Activated naive CD4-positive, alpha-beta T cell treated with anti-CD3 and anti-CD28 coated beads, Interleukin-2, amount 50 U/mL, for 24 hours (primary cell): Measurements from ENCODE around the gene GLT8D1.

Source experiments
- H3K27ac Mint-ChIP-seq: one replicate; pipeline ENCODE4 v1.8.0; 2021; ENCODE audit warnings: mild to moderate bottlenecking, mixed read lengths
- H3K27me3 Mint-ChIP-seq: one replicate; pipeline ENCODE4 v1.8.0; 2021; ENCODE audit warnings: mixed read lengths
- H3K36me3 Mint-ChIP-seq: one replicate; pipeline ENCODE4 v1.8.0; 2021; ENCODE audit warnings: mixed read lengths
- H3K4me1 Mint-ChIP-seq: one replicate; pipeline ENCODE4 v1.8.0; 2021; ENCODE audit warnings: mixed read lengths
- H3K4me3 Mint-ChIP-seq: one replicate; pipeline ENCODE4 v1.8.0; 2021; ENCODE audit warnings: mild to moderate bottlenecking, mixed read lengths
- H3K9me3 Mint-ChIP-seq: one replicate; pipeline ENCODE4 v1.8.0; 2021; ENCODE audit warnings: mixed read lengths

Gene GLT8D1

DNA sequence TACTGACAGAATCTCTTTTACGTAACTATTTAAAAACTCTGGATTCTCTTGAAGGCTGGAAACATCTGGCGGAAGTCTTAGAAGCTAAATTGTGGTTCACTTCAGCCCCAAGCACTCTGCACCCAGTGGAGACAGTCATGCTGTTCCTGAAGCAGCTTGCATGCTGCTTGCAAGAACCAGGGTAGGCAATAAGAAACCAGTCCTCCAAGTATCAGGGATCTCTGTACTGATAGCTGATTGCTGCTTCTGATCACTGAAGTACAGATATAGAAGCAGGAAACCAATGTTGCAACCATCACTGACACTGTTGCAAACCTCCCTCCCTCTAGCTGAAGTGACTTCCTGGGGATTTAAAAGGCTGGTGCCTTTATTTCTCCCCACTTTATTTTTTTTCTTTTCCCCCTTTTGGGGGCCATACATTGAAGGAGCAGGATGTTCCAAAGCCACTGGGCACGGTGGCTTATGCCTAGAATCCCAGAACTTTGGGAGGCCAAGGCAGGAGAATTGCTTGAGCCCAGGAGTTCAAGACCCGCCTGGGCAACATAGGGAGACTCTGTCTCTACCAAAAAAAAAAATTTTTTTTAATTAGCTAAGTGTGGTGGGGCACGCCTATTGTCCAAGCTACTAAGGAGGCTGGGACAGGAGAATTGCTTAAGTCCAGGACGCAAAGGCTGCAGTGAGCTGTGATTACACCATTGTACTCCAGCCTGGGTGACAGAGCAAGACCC is 15.6 kb upstream of the GLT8D1 start:
- Mint-ChIP-seq H3K4me3 (peak overlapping the region; percentile 23), H3K27me3 (no peaks in the 10 kb centered on the region), H3K4me1 (peaks cover 35% of the 10 kb centered on the region), H3K9me3 (no peaks in the 10 kb centered on the region), H3K27ac (peak overlapping the region; percentile 86), H3K36me3 (peaks cover 10% of the 10 kb centered on the region)

DNA sequence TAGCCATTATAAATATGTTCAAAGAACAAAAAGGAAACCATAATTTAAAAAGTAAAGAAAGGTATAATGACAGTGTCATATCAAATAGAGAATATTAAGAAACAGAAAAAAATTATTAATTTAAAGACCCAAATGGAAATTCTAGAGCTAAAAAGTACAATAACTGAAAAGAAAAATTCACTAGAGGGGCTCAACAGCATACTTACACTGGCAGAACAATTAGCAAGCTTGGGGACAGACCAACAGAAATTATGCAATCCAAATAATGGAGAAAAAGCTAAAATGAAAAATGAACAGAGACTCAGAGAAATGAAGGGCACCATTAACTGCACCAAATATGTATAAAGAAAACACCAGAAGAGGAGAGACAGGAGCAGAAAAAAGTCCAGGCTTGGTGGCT is 14.0 kb upstream of the GLT8D1 start:
- Mint-ChIP-seq H3K4me3 (no peak overlapping the region), H3K27me3 (no peaks in the 10 kb centered on the region), H3K9me3 (no peaks in the 10 kb centered on the region), H3K4me1 (peaks cover 35% of the 10 kb centered on the region), H3K36me3 (peaks cover 9% of the 10 kb centered on the region), H3K27ac (peak overlapping the region; percentile 90)

DNA sequence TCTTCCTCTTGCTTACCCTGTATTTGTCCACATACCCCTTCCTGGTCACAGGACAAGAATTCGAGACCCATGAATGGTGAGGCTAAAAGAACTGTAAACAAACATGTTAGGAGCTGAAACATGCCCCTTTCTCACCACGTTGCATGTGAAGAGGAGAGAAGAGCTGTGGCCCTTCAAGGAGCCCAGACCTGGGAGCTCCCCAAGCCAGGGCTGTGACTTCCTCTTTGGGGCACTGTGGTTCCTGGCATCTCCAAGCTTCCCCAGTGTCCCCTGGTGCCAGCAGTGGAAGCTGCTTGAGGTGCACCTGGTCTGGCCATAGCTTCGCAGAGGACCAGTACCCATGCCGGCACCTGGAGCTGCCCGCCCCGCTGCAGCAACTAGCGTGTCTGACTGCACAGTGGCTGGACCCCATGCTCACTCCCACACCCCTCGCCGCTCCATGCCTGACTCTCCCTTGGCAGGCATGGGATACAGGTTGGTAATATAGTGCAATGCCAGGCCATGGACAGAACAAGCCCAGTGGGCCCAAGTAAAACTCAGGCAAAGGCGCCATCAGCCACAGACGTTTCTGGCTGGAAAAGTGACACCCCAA is 10.2 kb upstream of the GLT8D1 start:
- peaks cover 17% of the 10 kb centered on the region for H3K4me1 Mint-ChIP-seq
- peaks cover 7% of the 10 kb centered on the region for H3K36me3 Mint-ChIP-seq
- no peak overlapping the region for H3K4me3 Mint-ChIP-seq
- H3K9me3 Mint-ChIP-seq: no peaks in the 10 kb centered on the region
- no peaks in the 10 kb centered on the region for H3K27me3 Mint-ChIP-seq
- H3K27ac Mint-ChIP-seq: no peak overlapping the region

DNA sequence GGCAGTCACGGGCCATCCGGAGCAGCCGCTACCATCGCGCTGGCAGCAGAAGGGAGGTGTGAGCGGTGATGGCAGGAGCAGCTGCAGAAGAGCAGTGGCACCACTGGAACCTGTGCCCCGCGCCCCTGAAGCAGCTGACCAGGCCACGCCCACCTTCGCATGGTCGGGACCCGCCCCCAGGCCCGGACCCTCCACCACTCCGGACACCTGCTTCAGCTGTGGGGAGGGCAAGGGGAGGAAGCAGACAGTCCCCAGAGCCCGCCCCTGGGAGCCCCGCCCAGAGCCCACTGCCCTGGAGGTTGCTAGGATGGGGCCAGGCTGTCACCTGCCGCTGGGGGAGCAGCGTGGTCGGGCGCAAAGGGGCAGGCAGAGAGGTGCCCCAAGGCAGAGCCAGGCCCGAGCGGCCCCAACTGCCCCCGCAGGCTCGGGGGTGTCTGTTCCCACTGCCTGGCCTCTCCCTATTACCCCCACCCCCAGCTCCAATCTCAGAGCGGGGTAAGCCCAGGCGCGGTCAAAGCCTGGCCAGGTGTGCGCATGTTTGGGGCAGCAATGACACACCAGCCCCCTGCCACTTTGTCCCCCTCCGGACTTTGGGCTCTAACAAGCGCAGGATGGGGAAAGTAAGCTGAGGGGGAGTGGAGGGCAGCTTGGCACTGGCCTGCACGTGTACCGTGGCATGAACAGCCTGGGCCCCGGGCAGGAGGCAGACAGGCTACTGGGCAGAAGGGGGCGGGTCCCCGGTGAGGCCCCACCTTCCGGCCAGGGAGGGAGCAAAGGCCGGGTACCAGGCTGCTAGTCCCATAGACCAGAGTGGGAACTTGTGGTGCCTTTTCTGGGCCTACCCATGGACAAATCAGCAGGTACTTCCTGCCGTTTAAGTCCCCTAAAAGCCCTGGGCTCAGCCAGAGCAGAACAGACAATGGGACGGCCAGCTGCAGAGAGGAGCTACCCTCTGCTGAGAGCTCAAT is 9.0 kb upstream of the GLT8D1 start:
- H3K4me3 Mint-ChIP-seq: no peak overlapping the region
- H3K27me3 Mint-ChIP-seq: no peaks in the 10 kb centered on the region
- H3K9me3 Mint-ChIP-seq: no peaks in the 10 kb centered on the region
- H3K27ac Mint-ChIP-seq: no peak overlapping the region
- H3K4me1 Mint-ChIP-seq: peaks cover 5% of the 10 kb centered on the region
- peaks cover 6% of the 10 kb centered on the region for H3K36me3 Mint-ChIP-seq

DNA sequence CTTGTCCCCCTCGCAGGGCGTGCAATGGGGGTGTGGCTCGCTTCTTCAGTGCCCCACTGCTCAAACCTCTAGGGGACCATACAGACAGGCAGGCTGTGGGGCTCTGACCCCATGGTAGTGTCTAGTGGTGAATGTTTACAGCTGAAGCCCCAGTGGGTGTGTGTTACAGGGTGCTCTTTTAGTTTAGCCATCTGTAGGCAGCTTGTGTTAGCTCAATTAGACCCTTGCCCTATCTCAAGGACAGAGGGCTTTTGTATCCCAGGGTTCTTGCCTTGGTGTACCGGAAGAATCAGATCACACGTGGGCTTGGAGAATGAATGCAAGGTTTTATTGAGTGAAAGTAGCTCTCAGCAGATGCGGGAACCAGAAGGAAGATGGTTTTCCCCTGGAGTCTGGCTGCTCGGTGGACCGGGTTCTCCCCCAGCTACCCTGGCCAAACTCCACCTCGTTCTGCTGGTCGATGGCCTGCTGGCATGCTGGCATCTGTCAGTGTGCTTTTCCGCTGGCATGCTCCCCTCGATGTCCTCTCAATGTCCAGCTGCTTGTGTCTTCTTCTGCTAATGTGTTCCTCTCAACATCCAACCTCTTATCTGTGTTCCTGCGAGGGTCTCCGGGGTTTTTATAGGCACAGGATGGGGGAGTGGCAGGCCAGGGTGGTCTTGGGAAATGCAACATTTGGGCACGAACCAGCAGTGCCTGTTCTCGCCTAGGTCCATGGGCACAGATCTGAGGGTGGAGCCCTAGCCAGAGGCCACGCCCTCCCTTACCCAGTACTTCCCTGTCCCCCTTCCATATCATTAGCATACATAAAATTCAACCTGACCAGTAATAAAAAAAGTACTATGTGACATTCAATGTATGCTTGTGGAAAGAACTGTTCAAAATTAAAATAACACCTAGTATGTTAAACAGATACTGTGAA is 7.0 kb upstream of the GLT8D1 start:
- Mint-ChIP-seq H3K36me3 (peaks cover 4% of the 10 kb centered on the region), H3K27me3 (no peaks in the 10 kb centered on the region), H3K9me3 (no peaks in the 10 kb centered on the region), H3K27ac (peak overlapping the region; percentile 83), H3K4me3 (no peak overlapping the region), H3K4me1 (peaks cover 14% of the 10 kb centered on the region)

DNA sequence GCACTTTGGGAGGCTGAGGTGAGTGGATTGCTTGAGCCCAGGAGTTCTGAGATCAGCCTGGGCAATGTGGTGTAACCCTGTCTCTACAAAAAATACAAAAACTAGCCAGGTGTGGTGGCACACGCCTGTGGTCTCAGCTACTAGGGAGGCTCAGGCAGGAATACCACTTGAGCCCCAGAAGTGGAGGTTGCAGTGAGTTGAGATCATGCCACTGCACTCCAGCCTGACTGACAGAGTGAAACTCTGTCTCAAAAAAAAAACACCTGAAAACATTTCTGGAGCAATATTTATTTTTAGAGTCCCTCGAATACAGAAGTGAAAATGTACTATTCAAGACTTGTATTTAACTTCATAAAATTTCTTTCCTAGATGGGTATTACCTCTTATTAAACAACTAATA is 4.9 kb upstream of the GLT8D1 start:
- Mint-ChIP-seq H3K36me3 (peaks cover 1% of the 10 kb centered on the region), H3K9me3 (no peaks in the 10 kb centered on the region), H3K4me1 (peaks cover 17% of the 10 kb centered on the region), H3K27me3 (no peaks in the 10 kb centered on the region), H3K4me3 (no peak overlapping the region), H3K27ac (no peak overlapping the region)

DNA sequence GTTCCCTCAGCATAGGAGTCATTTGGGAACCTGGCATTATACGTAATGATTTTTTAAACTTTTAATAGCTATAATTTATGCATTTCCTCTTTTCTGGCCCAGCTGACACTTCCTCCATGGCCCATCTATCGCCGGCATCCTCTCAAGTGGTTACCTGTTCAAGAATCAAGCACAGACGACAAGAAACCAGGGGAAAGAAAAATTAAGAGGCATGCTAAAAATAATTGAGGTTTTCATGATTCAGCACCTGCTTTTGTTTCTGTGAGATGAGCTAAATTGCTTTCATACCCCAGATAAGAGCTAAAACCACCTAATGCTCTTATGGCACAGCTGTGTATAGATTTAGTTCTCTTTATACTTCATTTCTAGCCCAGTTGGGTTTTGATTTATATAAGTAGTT is 2.0 kb upstream of the GLT8D1 start:
- Mint-ChIP-seq H3K4me1 (peaks cover 34% of the 10 kb centered on the region), H3K27ac (peak overlapping the region; percentile 57), H3K4me3 (peak overlapping the region; percentile 84), H3K9me3 (no peaks in the 10 kb centered on the region), H3K27me3 (no peaks in the 10 kb centered on the region), H3K36me3 (peaks cover 1% of the 10 kb centered on the region)

DNA sequence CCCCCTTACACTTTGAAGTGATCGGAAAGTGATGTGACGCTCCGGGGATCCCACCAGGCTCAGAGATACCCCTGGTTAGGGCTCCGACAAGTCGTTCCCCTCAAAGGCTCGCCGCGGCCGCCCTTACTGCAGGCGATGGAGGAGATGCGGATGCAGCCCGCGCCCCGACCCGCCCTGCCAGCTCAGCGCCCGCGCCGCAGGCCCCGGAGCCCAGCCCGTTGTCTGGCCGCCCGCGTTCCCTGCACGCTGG is 228 bp downstream of the GLT8D1 start:
- Mint-ChIP-seq H3K4me1 (peaks cover 41% of the 10 kb centered on the region), H3K9me3 (no peaks in the 10 kb centered on the region), H3K36me3 (peaks cover 1% of the 10 kb centered on the region), H3K27me3 (no peaks in the 10 kb centered on the region), H3K27ac (peak overlapping the region; percentile 93), H3K4me3 (peak overlapping the region; percentile 94)

DNA sequence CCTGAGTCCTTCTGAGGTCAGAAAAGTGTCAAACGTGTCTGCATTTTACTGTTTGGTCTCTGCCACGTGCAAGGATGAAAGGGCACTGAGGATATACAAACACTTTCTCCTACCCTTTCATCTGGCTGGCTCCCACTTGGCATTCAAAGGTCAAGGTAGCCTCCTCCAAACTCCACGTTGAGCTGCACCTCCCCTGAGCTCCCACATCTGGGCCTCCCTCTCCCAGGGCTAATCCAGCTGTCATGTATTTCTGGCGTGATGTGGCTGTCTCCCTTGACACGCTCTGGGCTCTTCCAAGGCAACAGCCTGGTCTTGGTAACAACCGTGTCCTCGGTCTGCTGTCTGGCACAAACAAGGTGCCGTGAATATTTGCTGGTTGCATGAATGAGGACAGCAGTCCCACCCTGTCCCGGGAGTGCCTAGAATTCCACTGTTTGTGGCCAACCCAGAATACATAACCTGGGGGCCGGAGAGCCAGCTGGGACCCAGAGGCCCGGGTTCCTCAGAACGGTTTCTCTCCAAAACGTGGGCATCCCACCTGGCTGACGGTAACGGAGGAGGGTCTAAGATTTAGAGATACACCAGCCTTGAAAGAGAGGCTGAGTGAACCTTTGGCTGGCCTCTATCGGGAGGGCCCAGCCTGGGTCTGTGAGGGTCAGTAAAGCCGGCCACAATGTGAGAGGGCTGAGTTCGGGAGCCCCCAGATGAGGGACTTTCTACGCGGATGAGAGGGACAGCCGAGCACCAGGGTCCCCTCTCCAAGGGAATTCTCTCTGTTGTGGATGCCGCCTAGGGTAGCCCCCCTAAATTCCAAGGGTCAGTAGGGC is 767 bp downstream of the GLT8D1 start:
- Mint-ChIP-seq H3K4me3 (peak overlapping the region; percentile 94), H3K9me3 (no peaks in the 10 kb centered on the region), H3K4me1 (peaks cover 44% of the 10 kb centered on the region), H3K27ac (peak overlapping the region; percentile 93), H3K36me3 (peaks cover 1% of the 10 kb centered on the region), H3K27me3 (no peaks in the 10 kb centered on the region)

DNA sequence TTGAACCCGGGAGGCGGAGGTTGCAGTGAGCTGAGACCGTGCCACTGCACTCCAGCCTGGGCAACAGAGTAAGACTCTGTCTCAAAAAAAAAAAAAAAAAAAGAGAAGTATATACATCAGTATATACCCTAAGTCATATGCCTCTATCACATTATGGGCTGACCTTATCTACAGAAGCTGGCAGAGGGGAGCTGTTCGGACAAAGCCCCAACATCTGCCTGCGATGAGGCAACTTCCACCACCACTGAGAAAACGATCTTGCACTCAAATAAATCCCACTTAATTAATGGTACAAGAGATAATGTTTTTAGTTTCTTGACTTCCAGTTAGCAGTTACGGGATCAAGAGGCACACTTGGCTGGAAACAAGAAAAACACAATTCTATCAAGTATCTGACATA is 2.2 kb downstream of the GLT8D1 start:
- Mint-ChIP-seq H3K36me3 (no peaks in the 10 kb centered on the region), H3K9me3 (no peaks in the 10 kb centered on the region), H3K27me3 (no peaks in the 10 kb centered on the region), H3K4me3 (peak overlapping the region; percentile 94), H3K4me1 (peaks cover 42% of the 10 kb centered on the region), H3K27ac (no peak overlapping the region)

DNA sequence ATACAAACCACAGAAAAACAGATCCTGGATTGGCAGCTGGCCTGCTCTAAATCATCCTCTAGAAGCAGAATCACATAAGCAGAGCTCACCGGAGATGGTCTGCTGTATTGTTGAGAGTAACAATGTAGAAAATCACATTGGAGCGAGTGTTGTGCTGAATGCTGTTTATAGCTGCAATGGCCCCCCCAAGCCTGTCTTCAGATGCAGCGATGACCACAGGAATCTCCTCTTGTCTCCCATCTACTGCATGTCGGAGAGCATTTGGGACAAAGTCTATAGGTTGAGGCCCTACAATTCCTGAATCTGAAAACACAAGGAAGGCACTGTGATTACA is 8.0 kb downstream of the GLT8D1 start:
- Mint-ChIP-seq H3K4me1 (peaks cover 31% of the 10 kb centered on the region), H3K27me3 (no peaks in the 10 kb centered on the region), H3K4me3 (no peak overlapping the region), H3K9me3 (no peaks in the 10 kb centered on the region), H3K36me3 (peaks cover 14% of the 10 kb centered on the region), H3K27ac (peak overlapping the region; percentile 76)

DNA sequence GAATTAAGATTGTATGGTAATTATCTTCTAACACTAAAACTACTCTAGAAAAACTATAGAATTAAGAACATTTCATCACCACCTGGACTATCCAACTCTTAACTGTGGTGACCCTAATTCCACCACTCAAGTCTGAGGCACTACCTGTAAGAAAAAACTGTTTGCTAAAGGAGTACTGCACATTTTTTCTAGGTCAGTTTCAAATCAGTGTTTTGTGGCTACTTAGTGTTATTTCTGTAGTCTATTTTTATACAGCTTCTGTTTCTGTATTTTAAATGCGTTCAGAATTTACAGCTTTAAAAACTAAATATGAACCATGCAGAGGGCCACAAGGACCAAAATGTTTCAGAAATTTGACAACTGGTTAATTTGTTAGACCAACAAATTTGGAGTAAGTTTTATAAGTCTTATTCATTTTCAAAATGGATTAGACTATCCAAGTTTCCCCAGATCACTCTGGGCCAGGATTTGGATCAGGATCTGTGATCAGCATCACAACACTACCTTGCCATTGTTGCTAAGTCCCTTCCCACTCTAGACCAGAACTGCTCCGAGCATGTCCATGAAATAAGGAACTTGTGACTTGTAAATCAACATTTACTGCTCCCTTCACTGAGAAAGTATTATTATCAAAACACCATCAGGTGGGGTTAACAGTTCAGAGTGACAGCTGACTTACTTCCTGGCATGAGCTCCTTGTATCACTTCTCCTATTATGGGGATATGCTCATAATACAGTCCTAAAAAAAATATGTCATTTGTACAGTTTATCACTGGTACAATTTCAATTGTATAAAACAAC is 8.6 kb downstream of the GLT8D1 start:
- Mint-ChIP-seq H3K9me3 (no peaks in the 10 kb centered on the region), H3K27me3 (no peaks in the 10 kb centered on the region), H3K4me1 (peaks cover 30% of the 10 kb centered on the region), H3K4me3 (no peak overlapping the region), H3K36me3 (peaks cover 14% of the 10 kb centered on the region), H3K27ac (peak overlapping the region; percentile 76)

DNA sequence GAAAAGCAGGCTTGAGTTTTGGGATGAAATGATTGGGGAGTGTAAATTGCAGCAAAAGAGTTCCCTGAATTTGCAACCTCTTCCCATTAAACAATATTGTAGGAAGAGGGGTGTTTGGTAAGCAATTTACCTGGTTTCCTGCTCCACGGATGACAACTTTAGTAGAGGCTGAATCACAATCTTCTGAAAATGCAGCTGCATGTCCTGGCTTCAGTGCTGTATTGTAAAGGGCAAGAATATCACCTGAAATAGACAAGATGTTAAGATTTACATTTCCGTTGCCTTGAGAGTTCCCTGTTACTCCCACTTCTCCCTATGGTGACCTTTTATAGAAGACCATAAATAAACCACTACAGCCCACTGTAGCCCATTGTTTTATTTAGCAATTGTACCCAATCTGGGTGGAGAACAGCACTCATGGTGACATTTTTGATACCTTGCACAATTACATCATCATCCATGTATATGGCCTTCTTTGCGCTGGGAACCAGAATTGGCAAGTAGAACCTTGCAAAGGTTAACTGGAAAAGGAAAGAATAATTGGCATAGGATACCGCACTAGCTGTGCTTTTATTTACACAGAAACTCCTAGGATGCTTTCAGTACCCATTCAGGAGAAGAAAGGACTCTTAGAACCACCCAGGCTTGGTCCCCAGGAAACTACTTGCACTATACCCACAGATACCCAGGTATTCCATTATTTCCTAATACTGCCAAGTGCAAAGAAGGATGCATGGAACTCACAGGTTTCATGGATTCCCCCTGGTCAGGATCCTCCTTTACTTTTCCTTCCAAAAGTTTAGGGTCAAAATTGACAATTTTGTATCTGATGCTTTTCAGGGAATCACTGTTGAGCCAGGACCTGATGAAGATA is 9.6 kb downstream of the GLT8D1 start:
- no peaks in the 10 kb centered on the region for H3K9me3 Mint-ChIP-seq

More for the DNA sequence above, 9.6 kb downstream of the GLT8D1 start:
- peak overlapping the region; percentile 7 for H3K4me3 Mint-ChIP-seq
- H3K27me3 Mint-ChIP-seq: no peaks in the 10 kb centered on the region
- peaks cover 28% of the 10 kb centered on the region for H3K4me1 Mint-ChIP-seq
- no peak overlapping the region for H3K27ac Mint-ChIP-seq
- peaks cover 14% of the 10 kb centered on the region for H3K36me3 Mint-ChIP-seq
